ENCODE data around the gene BIK.
"Not testable (repeated sequence)": the region's sequence is repeated elsewhere in the genome, so short reads cannot be mapped to it uniquely, and the experiment has no call there.

BIK gene

GRCh38 chr22:43134553-43134952 is 24.0 kb downstream of the BIK start:
- no peak for TF ChIP-seq CTCF (IDR thresholded peaks at IDR 0.05)
- H3K4me3 ChIP-seq, result no peak overlapping the region
- no peak overlapping the region for H3K27ac ChIP-seq
- no peak for DNase-seq (ENCODE audit: low spot score)

- DNase-seq (ENCODE audit: low spot score), result no peak
- no peak overlapping the region for H3K4me3 ChIP-seq
- TF ChIP-seq CTCF (IDR thresholded peaks at IDR 0.05), result no peak
- no peak overlapping the region for H3K27ac ChIP-seq
These were observed 25.0 kb downstream of the BIK start for GRCh38 chr22:43135565-43135964.

GRCh38 chr22:43136255-43136654 is 25.7 kb downstream of the BIK start:
- DNase-seq (ENCODE audit: low spot score), result no peak
- no peak overlapping the region for H3K4me3 ChIP-seq
- no peak overlapping the region for H3K27ac ChIP-seq
- peak; percentile 29 for TF ChIP-seq CTCF (IDR thresholded peaks at IDR 0.05)

- no peak overlapping the region for H3K27ac ChIP-seq
- DNase-seq (ENCODE audit: low spot score), result no peak
- no peak for TF ChIP-seq CTCF (IDR thresholded peaks at IDR 0.05)
- H3K4me3 ChIP-seq, result no peak overlapping the region
These were observed 26.3 kb downstream of the BIK start for GRCh38 chr22:43136801-43137200.

GRCh38 chr22:43142880-43143562 is 32.5 kb downstream of the BIK start, which contains the start of gene MCAT:
MCAT (minus strand) TSS chr22:43143398; CDS start chr22:43143348, 50 bp downstream.
- DNase-seq (ENCODE audit: low spot score), result peak; percentile 87
- Histone ChIP-seq H3K4me3 (peak within 1 kb of the TSS; percentile 95), H3K27ac (peak within 1 kb of the TSS; percentile 2 to 84)
- TF ChIP-seq CTCF (IDR thresholded peaks at IDR 0.05), result no peak

- Histone ChIP-seq H3K4me3 (no peak overlapping the region), H3K27ac (no peak overlapping the region)
- DNase-seq (ENCODE audit: low spot score), result no peak
- no peak for TF ChIP-seq CTCF (IDR thresholded peaks at IDR 0.05)
These were observed 34.4 kb downstream of the BIK start for GRCh38 chr22:43144949-43145348.

- not testable (repeated sequence) for DNase-seq (ENCODE audit: low spot score); H3K4me3 ChIP-seq; H3K27ac ChIP-seq
These were observed 34.8 kb downstream of the BIK start for GRCh38 chr22:43145371-43145770.

- not testable (repeated sequence) for H3K4me3 ChIP-seq; DNase-seq (ENCODE audit: low spot score)
- peak overlapping the region in 1 of 2 donors; percentile 56 for H3K27ac ChIP-seq
These were observed 35.8 kb downstream of the BIK start for GRCh38 chr22:43146332-43146731.

Data from coronary artery (tissue), 2 donors.